ENCODE measurements around the gene HEXA.

HEXA gene

DNA sequence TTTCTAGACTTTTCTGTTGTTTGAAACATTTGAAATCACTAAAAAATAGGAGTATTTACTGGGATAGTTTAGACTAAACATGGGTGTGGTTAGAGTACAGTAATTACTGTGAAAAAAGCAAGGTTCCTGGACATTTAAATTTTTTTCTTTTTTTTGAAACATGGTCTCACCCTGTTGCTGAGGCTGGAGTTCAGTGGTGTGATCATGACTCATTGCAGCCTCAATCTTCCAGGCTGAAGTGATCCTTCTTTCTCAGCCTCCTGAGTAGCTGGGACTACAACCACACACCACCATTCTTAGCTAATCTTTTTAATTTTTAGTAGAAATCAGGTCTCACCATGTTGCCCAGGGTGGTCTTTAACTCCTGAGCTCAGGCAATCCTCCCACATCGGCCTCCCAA, 35.4 kb downstream of the HEXA start:
- Histone ChIP-seq H3K27me3 (ENCODE audit: low read length) (no peaks in the 10 kb centered on the region), H3K79me2 (ENCODE audit: insufficient read depth, low read length) (no peaks in the 10 kb centered on the region), H3K36me3 (ENCODE audit: low read length) (peaks cover 4% of the 10 kb centered on the region; the same call in 1 of the 2 replicates), H4K20me1 (ENCODE audit: low read depth, low read length) (no peaks in the 10 kb centered on the region), H3F3A (ENCODE audit: insufficient read depth) (no peaks in the 10 kb centered on the region), H3K27ac (ENCODE audit: low read depth, low read length) (no peak overlapping the region), H2AFZ (ENCODE audit: low read depth, low read length, severe bottlenecking) (no peak overlapping the region), H3K9me3 (ENCODE audit: insufficient read depth, low read length) (no peaks in the 10 kb centered on the region), H3K9me2 (replicated peaks; ENCODE audit: insufficient read depth, low read length) (no peaks in the 10 kb centered on the region), H3K9ac (ENCODE audit: low read length) (no peak overlapping the region), H3K4me2 (ENCODE audit: low read depth, low read length, poor library complexity, severe bottlenecking) (no peak overlapping the region), H3K4me3 (ENCODE audit: insufficient read depth, low read length, poor library complexity, severe bottlenecking) (no peak overlapping the region)
- TF ChIP-seq, protein P1, sequence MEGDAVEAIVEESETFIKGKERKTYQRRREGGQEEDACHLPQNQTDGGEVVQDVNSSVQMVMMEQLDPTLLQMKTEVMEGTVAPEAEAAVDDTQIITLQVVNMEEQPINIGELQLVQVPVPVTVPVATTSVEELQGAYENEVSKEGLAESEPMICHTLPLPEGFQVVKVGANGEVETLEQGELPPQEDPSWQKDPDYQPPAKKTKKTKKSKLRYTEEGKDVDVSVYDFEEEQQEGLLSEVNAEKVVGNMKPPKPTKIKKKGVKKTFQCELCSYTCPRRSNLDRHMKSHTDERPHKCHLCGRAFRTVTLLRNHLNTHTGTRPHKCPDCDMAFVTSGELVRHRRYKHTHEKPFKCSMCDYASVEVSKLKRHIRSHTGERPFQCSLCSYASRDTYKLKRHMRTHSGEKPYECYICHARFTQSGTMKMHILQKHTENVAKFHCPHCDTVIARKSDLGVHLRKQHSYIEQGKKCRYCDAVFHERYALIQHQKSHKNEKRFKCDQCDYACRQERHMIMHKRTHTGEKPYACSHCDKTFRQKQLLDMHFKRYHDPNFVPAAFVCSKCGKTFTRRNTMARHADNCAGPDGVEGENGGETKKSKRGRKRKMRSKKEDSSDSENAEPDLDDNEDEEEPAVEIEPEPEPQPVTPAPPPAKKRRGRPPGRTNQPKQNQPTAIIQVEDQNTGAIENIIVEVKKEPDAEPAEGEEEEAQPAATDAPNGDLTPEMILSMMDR (IDR thresholded peaks at IDR 0.05; ENCODE audit: insufficient read depth, low read length, poor library complexity, severe bottlenecking) = no peak
- no peak for TF ChIP-seq EZH2phosphoT487 (conservative IDR thresholded peaks at IDR 0.05; ENCODE audit: low read length)

DNA sequence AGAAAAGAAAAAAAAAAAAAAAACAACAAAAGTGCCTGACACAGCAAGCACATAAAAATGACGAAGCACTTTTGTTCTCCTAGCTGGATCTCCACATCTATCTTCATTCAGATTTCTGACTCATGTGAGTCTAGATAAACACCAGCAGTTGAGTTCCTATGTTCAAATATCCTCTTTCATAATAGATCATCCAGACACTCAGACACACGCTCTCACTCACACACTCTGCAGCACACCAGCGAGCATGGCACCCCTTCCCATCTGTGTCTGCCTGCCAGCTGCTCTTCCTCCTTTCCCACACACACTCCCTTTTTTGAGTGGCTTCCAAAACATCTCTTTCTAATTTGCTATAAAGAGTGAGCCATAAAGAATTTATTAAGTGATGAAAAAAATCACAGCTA, 36.0 kb downstream of the HEXA start:
- Histone ChIP-seq H3K36me3 (ENCODE audit: low read length) (peaks cover 4% of the 10 kb centered on the region; the same call in 1 of the 2 replicates), H3K4me2 (ENCODE audit: low read depth, low read length, poor library complexity, severe bottlenecking) (no peak overlapping the region), H4K20me1 (ENCODE audit: low read depth, low read length) (no peaks in the 10 kb centered on the region), H3K27ac (ENCODE audit: low read depth, low read length) (no peak overlapping the region), H3K27me3 (ENCODE audit: low read length) (no peaks in the 10 kb centered on the region), H3K9me3 (ENCODE audit: insufficient read depth, low read length) (no peaks in the 10 kb centered on the region), H3F3A (ENCODE audit: insufficient read depth) (no peaks in the 10 kb centered on the region), H3K9me2 (replicated peaks; ENCODE audit: insufficient read depth, low read length) (no peaks in the 10 kb centered on the region), H3K4me3 (ENCODE audit: insufficient read depth, low read length, poor library complexity, severe bottlenecking) (no peak overlapping the region), H2AFZ (ENCODE audit: low read depth, low read length, severe bottlenecking) (no peak overlapping the region), H3K79me2 (ENCODE audit: insufficient read depth, low read length) (no peaks in the 10 kb centered on the region), H3K9ac (ENCODE audit: low read length) (no peak overlapping the region)
- TF ChIP-seq, protein P1 (IDR thresholded peaks at IDR 0.05; ENCODE audit: insufficient read depth, low read length, poor library complexity, severe bottlenecking) = no peak
- TF ChIP-seq EZH2phosphoT487 (conservative IDR thresholded peaks at IDR 0.05; ENCODE audit: low read length) = no peak

DNA sequence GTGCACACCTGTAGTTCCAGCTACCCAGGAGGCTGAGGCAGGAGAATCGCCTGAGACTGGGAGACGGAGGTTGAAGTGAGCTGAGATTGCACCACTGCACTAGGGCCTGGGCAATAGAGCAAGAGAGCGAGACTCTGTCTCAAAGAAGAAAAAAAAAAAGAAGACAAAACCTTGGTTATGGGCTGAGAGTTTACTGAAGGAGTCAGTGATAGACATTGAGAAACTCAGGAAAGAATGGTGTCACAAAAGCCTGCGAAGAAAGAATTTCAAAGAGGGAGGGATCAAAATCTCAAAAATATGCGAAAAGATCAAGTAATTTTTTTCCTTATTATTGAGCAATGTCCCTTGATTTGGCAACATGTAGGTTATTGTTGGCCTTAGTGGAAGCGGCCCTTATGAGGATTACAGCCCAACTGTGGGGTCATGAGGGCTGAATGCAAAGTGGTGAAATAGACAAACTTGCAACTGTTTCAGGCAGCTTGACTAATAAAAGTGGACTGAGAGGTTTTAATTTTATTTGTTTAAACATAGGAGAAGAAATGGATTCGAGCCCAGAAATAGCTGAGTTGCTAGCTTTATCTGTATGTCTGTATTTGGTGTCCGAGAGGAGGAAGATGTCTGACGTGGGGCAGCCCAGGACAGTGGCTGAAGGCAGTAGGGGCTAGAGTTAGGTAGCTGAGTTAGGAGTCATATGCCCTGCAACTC, 37.0 kb downstream of the HEXA start:
- Histone ChIP-seq H3F3A (ENCODE audit: insufficient read depth) (no peaks in the 10 kb centered on the region), H2AFZ (ENCODE audit: low read depth, low read length, severe bottlenecking) (no peak overlapping the region), H3K9ac (ENCODE audit: low read length) (no peak overlapping the region), H3K4me3 (ENCODE audit: insufficient read depth, low read length, poor library complexity, severe bottlenecking) (no peak overlapping the region), H3K79me2 (ENCODE audit: insufficient read depth, low read length) (no peaks in the 10 kb centered on the region), H3K27ac (ENCODE audit: low read depth, low read length) (no peak overlapping the region), H3K9me3 (ENCODE audit: insufficient read depth, low read length) (no peaks in the 10 kb centered on the region), H3K4me2 (ENCODE audit: low read depth, low read length, poor library complexity, severe bottlenecking) (no peak overlapping the region), H3K27me3 (ENCODE audit: low read length) (no peaks in the 10 kb centered on the region), H3K9me2 (replicated peaks; ENCODE audit: insufficient read depth, low read length) (no peaks in the 10 kb centered on the region), H4K20me1 (ENCODE audit: low read depth, low read length) (no peaks in the 10 kb centered on the region), H3K36me3 (ENCODE audit: low read length) (peaks cover 4% of the 10 kb centered on the region; the same call in 1 of the 2 replicates)
- TF ChIP-seq, protein P1 (IDR thresholded peaks at IDR 0.05; ENCODE audit: insufficient read depth, low read length, poor library complexity, severe bottlenecking) = no peak
- no peak for TF ChIP-seq EZH2phosphoT487 (conservative IDR thresholded peaks at IDR 0.05; ENCODE audit: low read length)
